Measurements from ENCODE around the gene TEX44.

DNA sequence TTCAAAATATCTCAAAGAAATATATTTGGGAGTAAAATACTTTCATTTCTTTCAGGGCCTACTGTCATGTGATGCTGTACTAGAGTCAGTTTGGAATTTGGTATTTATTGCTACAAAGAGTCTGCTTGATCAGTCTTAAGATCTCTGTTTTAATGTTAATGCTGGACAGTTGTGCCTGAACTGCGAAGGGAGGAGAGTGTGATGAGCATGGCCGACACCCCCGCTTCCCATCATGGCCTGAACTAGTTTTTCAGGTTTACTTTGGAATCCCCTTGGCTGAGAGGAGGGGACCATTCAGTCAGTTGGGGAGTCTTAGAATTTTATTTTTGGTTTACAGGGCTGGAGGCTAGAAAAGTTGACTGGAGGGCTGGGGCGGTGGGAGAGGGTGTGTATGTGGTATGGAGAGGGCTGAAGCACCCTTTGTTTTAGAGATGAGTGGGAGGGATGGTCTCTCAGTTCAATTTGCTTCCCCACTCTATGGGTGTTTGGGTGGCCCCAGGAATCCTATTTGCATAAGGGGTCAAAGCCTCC lies 20.9 kb upstream of the TEX44 start:
- TF ChIP-seq POLR2A (IDR thresholded peaks at IDR 0.05) (no peak), EP300 (IDR thresholded peaks at IDR 0.05) (no peak)
- TF ChIP-seq, protein P1, sequence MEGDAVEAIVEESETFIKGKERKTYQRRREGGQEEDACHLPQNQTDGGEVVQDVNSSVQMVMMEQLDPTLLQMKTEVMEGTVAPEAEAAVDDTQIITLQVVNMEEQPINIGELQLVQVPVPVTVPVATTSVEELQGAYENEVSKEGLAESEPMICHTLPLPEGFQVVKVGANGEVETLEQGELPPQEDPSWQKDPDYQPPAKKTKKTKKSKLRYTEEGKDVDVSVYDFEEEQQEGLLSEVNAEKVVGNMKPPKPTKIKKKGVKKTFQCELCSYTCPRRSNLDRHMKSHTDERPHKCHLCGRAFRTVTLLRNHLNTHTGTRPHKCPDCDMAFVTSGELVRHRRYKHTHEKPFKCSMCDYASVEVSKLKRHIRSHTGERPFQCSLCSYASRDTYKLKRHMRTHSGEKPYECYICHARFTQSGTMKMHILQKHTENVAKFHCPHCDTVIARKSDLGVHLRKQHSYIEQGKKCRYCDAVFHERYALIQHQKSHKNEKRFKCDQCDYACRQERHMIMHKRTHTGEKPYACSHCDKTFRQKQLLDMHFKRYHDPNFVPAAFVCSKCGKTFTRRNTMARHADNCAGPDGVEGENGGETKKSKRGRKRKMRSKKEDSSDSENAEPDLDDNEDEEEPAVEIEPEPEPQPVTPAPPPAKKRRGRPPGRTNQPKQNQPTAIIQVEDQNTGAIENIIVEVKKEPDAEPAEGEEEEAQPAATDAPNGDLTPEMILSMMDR (IDR thresholded peaks at IDR 0.05), result no peak
